ENCODE data around the gene TMC1. TPM values are rescaled to one million over a fixed set of nuclear protein-coding genes. Genes with fewer than 3 reads are reported as not detected.

TMC1 gene
- total and polyA plus RNA-seq, 2 of the 13 experiments (the other 11 are each of a cell fraction or from before 2014, with no cell fraction given) = 0.02 to 0.03 TPM

DNA sequence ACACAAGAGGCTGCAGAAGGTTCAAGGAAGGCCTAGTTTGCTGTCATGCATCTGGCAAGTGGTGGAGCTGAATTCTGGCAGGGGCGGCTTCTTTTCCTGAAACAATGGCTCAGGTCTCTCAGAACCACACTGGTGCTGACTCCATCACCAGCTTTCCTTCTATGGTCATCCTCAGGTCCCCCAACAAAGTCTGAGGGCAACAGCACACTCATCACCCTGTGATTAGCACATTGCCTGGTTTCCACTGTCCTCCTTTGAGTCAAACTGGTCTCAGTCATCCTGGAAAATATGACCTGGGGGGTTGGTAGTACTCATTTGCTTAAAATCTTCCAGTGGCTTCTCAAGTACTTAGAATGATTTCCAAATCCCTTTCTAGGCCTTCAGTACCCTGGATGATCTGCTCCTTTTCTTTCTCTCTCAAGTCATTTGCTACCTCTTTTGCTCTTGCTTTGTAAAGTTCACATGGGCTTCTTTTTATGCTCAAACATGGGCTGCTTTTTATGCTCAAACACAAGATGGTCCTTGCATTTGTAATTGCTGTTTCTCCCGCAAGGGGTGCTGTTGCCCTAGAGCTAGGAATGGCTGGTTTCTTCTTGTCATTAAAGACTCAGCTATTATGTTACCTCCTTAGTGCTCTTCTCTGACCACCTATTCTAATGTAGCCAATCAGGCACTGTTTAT lies 286.5 kb downstream of the TMC1 start:
- Histone ChIP-seq H3K9ac (ENCODE audit: insufficient read depth, low read depth, low read length) (no peak overlapping the region), H3K4me2 (ENCODE audit: low read depth, low read length) (no peak overlapping the region), H3K36me3 (replicated peaks in 1 of 2; ENCODE audit: control insufficient read depth in 1 of 2, insufficient read depth in 2 of 2, low read length in 2 of 2) (no peaks in the 10 kb centered on the region), H4K20me1 (ENCODE audit: insufficient read depth, low read length) (no peaks in the 10 kb centered on the region), H2AFZ (ENCODE audit: low read length) (no peak overlapping the region), H3K27ac (ENCODE audit: extremely low read length, insufficient read depth, low read length) (no peak overlapping the region), H3K79me2 (ENCODE audit: insufficient read depth, low read length) (no peaks in the 10 kb centered on the region), H3K9me3 (ENCODE audit: low read length) (no peaks in the 10 kb centered on the region), H3K4me1 (ENCODE audit: insufficient read depth, low read length) (peaks cover 11% of the 10 kb centered on the region; the same call in 1 of the 2 replicates), H3K4me3 (replicated peaks in 1 of 3; ENCODE audit: insufficient read depth in 1 of 3, low read depth in 2 of 3, low read length in 3 of 3) (no peak overlapping the region), H3K27me3 (ENCODE audit: control insufficient read depth in 1 of 2, insufficient read depth in 2 of 2, low read length in 2 of 2) (peaks cover 0 to 6% of the 10 kb centered on the region in 2 experiments; a peak in 1 of 5 replicates)
- ChIA-PET CTCF (ENCODE audit: low intra/inter-chr PET ratio, low total read pairs) (interaction anchor here (0.9 to 1.3 kb wide), 2 partner anchors 15 to 274 kb away, joined by 3 to 4 read pairs; no protein-coding TSS in a partner anchor), POLR2A (no interaction called here)
- WGBS (ENCODE audit: low lambda C conversion rate) = 25% methylated on average over 2 of the region's 2 CpGs
- TF ChIP-seq ZNF660 (CRISPR knock-in tag; IDR thresholded peaks at IDR 0.05; ENCODE audit: borderline replicate concordance, low read depth) = no peak
- TF ChIP-seq STAG1 (CRISPR knock-in tag; IDR thresholded peaks at IDR 0.05) = peak; percentile 72
- peak; percentile 63 for TF ChIP-seq CTCF (CRISPR knock-in tag; IDR thresholded peaks at IDR 0.05)
- no peak for TF ChIP-seq PHB2 (IDR thresholded peaks at IDR 0.05; ENCODE audit: partially characterized antibody)
- intact Hi-C loops (cut with micrococcal nuclease; ENCODE audit: unreplicated experiment) = no loop called here
- ATAC-seq (peak; percentile 69), DNase-seq (ENCODE audit: low spot score) (peak; percentile 22), FAIRE-seq (peak; percentile 26)
- no TSS peak for BruUV-seq (replicated peaks)
- in situ Hi-C loops (cut with HindIII; ENCODE audit: extremely low pct_ligation_motif_present, low pct_unique_long_range_greater_than_20kb) = loop anchor here (25.0 kb wide), 1 partner anchor 771 kb away; no protein-coding TSS in a partner anchor

DNA sequence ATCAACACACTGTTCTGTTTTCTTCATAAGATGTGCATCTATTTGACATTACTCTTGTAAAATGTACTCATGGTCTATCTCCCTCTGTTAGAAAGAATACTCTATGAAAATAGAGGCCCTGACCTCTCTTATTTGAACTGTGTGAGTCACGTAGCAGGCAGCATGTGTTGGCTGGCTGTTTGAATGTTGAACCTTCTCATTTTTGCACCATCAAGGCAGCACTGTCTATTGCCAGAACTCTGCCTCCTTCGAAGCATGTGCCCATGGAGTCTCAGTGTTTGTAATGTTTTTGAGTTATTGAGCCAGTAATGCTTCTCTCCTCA lies 287.0 kb downstream of the TMC1 start:
- intact Hi-C loops (cut with micrococcal nuclease; ENCODE audit: unreplicated experiment) (no loop called here), in situ Hi-C loops (cut with HindIII; ENCODE audit: extremely low pct_ligation_motif_present, low pct_unique_long_range_greater_than_20kb) (loop anchor here (25.0 kb wide), 1 partner anchor 771 kb away; no protein-coding TSS in a partner anchor)
- ChIA-PET CTCF (ENCODE audit: low intra/inter-chr PET ratio, low total read pairs) (interaction anchor here (0.9 to 1.3 kb wide), 2 partner anchors 14 to 274 kb away, joined by 3 to 4 read pairs; no protein-coding TSS in a partner anchor), POLR2A (no interaction called here)
- WGBS (ENCODE audit: low lambda C conversion rate) = 0% methylated on average over 2 of the region's 2 CpGs
- H3K4me1 ChIP-seq (ENCODE audit: insufficient read depth, low read length) = peaks cover 11% of the 10 kb centered on the region; the same call in 1 of the 2 replicates
- FAIRE-seq = no peak
- no peak for DNase-seq (ENCODE audit: low spot score)
- peaks cover 0 to 6% of the 10 kb centered on the region in 2 experiments; a peak in 1 of 5 replicates for H3K27me3 ChIP-seq (ENCODE audit: control insufficient read depth in 1 of 2, insufficient read depth in 2 of 2, low read length in 2 of 2)
- H2AFZ ChIP-seq (ENCODE audit: low read length) = no peak overlapping the region
- BruUV-seq (replicated peaks) = no TSS peak
- H3K27ac ChIP-seq (ENCODE audit: extremely low read length, insufficient read depth, low read length) = no peak overlapping the region
- H3K9ac ChIP-seq (ENCODE audit: insufficient read depth, low read depth, low read length) = no peak overlapping the region
- no peak overlapping the region for H3K4me3 ChIP-seq (replicated peaks in 1 of 3; ENCODE audit: insufficient read depth in 1 of 3, low read depth in 2 of 3, low read length in 3 of 3)
- no peaks in the 10 kb centered on the region for H4K20me1 ChIP-seq (ENCODE audit: insufficient read depth, low read length)
- ATAC-seq = peak; percentile 54; the same call in 2 of the 3 replicates
- H3K79me2 ChIP-seq (ENCODE audit: insufficient read depth, low read length) = no peaks in the 10 kb centered on the region
- no peaks in the 10 kb centered on the region for H3K9me3 ChIP-seq (ENCODE audit: low read length)
- H3K36me3 ChIP-seq (replicated peaks in 1 of 2; ENCODE audit: control insufficient read depth in 1 of 2, insufficient read depth in 2 of 2, low read length in 2 of 2) = no peaks in the 10 kb centered on the region
- no peak overlapping the region for H3K4me2 ChIP-seq (ENCODE audit: low read depth, low read length)
- TF ChIP-seq NR2F1 (CRISPR knock-in tag; IDR thresholded peaks at IDR 0.05) (peak in 1 of 2 experiments; percentile 49; a peak in 1 of 4 replicates), FOSL2 (CRISPR knock-in tag; IDR thresholded peaks at IDR 0.05) (peak; percentile 78), CEBPB (IDR thresholded peaks at IDR 0.05; ENCODE audit: borderline replicate concordance, low read depth, low read length) (no peak), NRL (CRISPR knock-in tag; IDR thresholded peaks at IDR 0.05; ENCODE audit: borderline replicate concordance) (no peak), GTF3A (CRISPR knock-in tag; conservative IDR thresholded peaks at IDR 0.05) (no peak), E2F5 (CRISPR knock-in tag; conservative IDR thresholded peaks at IDR 0.05) (no peak)

Measured in HepG2 (cell line).